Tracheal epithelial cell (primary cell): Measurements from ENCODE around the gene SREBF1. TPM values are rescaled to one million over a fixed set of nuclear protein-coding genes. Genes with fewer than 3 reads are reported as not detected.

Source experiments
- total RNA-seq: library from RNA; depleted of rRNA; stranded (reverse); fragments of >200 nt; gene quantifications from 2 replicates; pipeline ENCODE4 v1.2.1, GENCODE V29; 2014

SREBF1 gene
- total RNA-seq = 57.8 and 123 TPM in 2 replicates

GRCh38 chr17:17836818-17837379 is at the start of gene SREBF1:
TSS of gene SREBF1 (minus strand) at chr17:17836986. CDS start at chr17:17836817, 169 bp downstream.

Other genes with a start within 250 kb of the SREBF1 start
- gene PEMT, start 245.3 kb downstream of the SREBF1 start, total RNA-seq = 39.5 and 41.1 TPM in 2 replicates
- 11.1 and 19.6 TPM in 2 replicates for gene RAI1, start 155.5 kb downstream of the SREBF1 start, total RNA-seq
- 11.6 and 12.4 TPM in 2 replicates for gene TOM1L2, start 135.4 kb upstream of the SREBF1 start, total RNA-seq
- under 0.01 and 0.43 TPM in 2 replicates for gene DRC3, start 135.9 kb upstream of the SREBF1 start, total RNA-seq
- 8.7 and 12.5 TPM in 2 replicates for gene ATPAF2, start 202.2 kb upstream of the SREBF1 start, total RNA-seq
- gene GID4, start 202.4 kb upstream of the SREBF1 start, total RNA-seq = 11.3 and 12.0 TPM in 2 replicates